Hepatocyte (in vitro differentiated cells): Measurements from ENCODE around the gene CBFA2T3. TPM values are rescaled to one million over a fixed set of nuclear protein-coding genes. Genes with fewer than 3 reads are reported as not detected.

Experiments used
- DNase-seq: peaks from one replicate; pipeline ENCODE4 v3.0.0-alpha.2; 2016; ENCODE audit warnings: low spot score
- H2AFZ ChIP-seq: fragments of 200-600 bp; sonication (generic); 2 replicates; pipeline ENCODE4 v1.6.0; 2016; ENCODE audit warnings: antibody characterized with exemption, mild to moderate bottlenecking
- H3K27ac ChIP-seq: fragments of 200-600 bp; sonication (generic); 2 replicates; pipeline ENCODE4 v1.5.1; 2016; ENCODE audit warnings: mild to moderate bottlenecking
- H3K27me3 ChIP-seq: fragments of 200-600 bp; sonication (generic); 2 replicates; pipeline ENCODE4 v1.6.1; 2016
- H3K36me3 ChIP-seq: fragments of 200-600 bp; sonication (generic); replicated peaks from 2 replicates; pipeline ENCODE4 v1.5.1; 2016; ENCODE audit warnings: low read depth; ENCODE audit not compliant: insufficient read depth
- H3K4me1 ChIP-seq: fragments of 200-600 bp; sonication (generic); 2 replicates; pipeline ENCODE4 v1.5.1; 2016; ENCODE audit warnings: mild to moderate bottlenecking, moderate library complexity; ENCODE audit not compliant: insufficient read depth
- H3K4me2 ChIP-seq: fragments of 200-600 bp; sonication (generic); 2 replicates; pipeline ENCODE4 v1.6.0; 2016
- H3K4me3 ChIP-seq: fragments of 200-600 bp; sonication (generic); 2 replicates; pipeline ENCODE4 v1.5.1; 2016; ENCODE audit warnings: mild to moderate bottlenecking
- H3K79me2 ChIP-seq: fragments of 200-600 bp; sonication (generic); 2 replicates; pipeline ENCODE4 v1.6.0; 2017; ENCODE audit warnings: mild to moderate bottlenecking
- H3K9me2 ChIP-seq: fragments of 200-600 bp; sonication (generic); replicated peaks from 2 replicates; pipeline ENCODE4 v1.6.0; 2017; ENCODE audit warnings: mild to moderate bottlenecking; ENCODE audit not compliant: insufficient read depth
- H3K9me3 ChIP-seq: fragments of 200-600 bp; sonication (generic); 2 replicates; pipeline ENCODE4 v1.5.1; 2016; ENCODE audit warnings: low read depth, mild to moderate bottlenecking
- H4K20me1 ChIP-seq: fragments of 200-600 bp; sonication (generic); 2 replicates; pipeline ENCODE4 v1.6.0; 2016; ENCODE audit warnings: mild to moderate bottlenecking; ENCODE audit not compliant: insufficient read depth, poor library complexity, severe bottlenecking
- EZH2 ChIP-seq: fragments of 200-600 bp; sonication (generic); IDR thresholded peaks from 2 replicates; pipeline ENCODE4 v1.6.1; 2016; ENCODE audit warnings: antibody characterized with exemption, mild to moderate bottlenecking, borderline replicate concordance
- EZH2phosphoT487 ChIP-seq: fragments of 200-600 bp; sonication (generic); IDR thresholded peaks from one replicate; pipeline ENCODE4 v1.6.1; 2018; ENCODE audit warnings: antibody characterized with exemption, mild to moderate bottlenecking, low read depth, moderate library complexity; ENCODE audit not compliant: unreplicated experiment, severe bottlenecking
- WGBS: methylation state at CpG from one replicate; pipeline ENCODE4 v1.1.6; 2016; ENCODE audit warnings: low lambda C conversion rate; ENCODE audit errors: missing lambda C conversion rate; 5-methylcytosine and 5-hydroxymethylcytosine counted together
- polyA plus RNA-seq: library from polyadenylated mRNA; unstranded; fragments of >200 nt; fragmentation: Nextera tagmentation; extraction: Ambion mirVana; gene quantifications from 2 replicates; pipeline ENCODE4 v1.2.1, GENCODE V29; 2016
- total RNA-seq: library from RNA; depleted of rRNA; stranded (reverse); fragments of >200 nt; gene quantifications from 2 replicates; pipeline ENCODE4 v1.2.3, GENCODE V29; 2014
- TF ChIP-seq, protein P1 (sequence below): fragments of 200-600 bp; sonication (generic); IDR thresholded peaks from 2 replicates; pipeline ENCODE4 v1.5.1; 2016; ENCODE audit warnings: antibody characterized with exemption, mild to moderate bottlenecking; ENCODE audit not compliant: poor library complexity

CBFA2T3 gene
- total and polyA plus RNA-seq, 2 experiments from 2014 or later: 0.07 to 1.5 TPM

DNA sequence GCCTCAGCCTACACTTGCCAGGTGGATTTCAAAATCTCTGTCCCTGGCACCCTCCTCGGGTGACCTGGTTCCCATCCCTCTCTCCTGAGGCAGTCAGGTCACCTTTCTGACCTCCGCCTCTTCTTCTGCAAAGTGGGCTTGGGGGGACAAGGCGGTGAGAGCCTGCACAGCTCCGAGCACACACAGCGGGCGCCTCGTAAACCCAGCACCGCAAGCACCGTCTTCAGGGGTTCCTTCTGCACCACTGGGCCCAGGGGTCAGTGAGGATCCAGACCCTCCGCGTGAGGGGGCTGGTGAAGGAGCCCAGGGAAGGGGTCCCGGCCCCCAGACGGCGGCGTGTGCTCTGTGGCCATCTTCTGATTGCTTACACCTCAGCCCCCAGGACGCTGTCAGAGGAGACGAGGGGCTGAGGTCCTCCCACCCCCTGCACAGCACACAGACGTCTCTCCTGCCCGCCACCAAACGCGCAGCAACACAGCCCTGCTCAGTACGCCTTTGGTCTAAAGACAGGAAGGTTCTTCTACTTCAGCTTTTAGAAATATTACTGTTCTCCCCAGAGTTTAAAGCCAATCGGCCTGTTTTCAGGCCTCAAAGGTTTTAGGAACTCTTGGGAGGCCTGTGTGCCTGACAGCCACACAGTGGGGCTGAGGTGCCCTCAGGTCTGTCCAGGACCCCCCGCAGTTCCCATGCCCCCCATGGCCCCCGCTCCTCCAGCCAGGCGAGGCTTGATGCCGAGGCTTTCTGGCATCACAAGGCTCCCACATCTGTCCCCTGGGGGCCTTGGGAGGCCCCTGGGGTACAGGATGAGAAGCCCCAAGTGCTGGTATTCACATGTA, 2.7 kb downstream of the CBFA2T3 start:
- Histone ChIP-seq H3K4me3 (no peak overlapping the region), H3K4me2 (no peak overlapping the region), H3K27me3 (no peaks in the 10 kb centered on the region), H2AFZ (no peak overlapping the region), H4K20me1 (no peaks in the 10 kb centered on the region), H3K27ac (no peak overlapping the region), H3K9me3 (no peaks in the 10 kb centered on the region), H3K9me2 (no peaks in the 10 kb centered on the region), H3K79me2 (no peaks in the 10 kb centered on the region), H3K36me3 (no peaks in the 10 kb centered on the region), H3K4me1 (no peaks in the 10 kb centered on the region)
- no peak for DNase-seq
- WGBS: 85% methylated on average over 27 of the region's 27 CpGs
- TF ChIP-seq, protein P1, sequence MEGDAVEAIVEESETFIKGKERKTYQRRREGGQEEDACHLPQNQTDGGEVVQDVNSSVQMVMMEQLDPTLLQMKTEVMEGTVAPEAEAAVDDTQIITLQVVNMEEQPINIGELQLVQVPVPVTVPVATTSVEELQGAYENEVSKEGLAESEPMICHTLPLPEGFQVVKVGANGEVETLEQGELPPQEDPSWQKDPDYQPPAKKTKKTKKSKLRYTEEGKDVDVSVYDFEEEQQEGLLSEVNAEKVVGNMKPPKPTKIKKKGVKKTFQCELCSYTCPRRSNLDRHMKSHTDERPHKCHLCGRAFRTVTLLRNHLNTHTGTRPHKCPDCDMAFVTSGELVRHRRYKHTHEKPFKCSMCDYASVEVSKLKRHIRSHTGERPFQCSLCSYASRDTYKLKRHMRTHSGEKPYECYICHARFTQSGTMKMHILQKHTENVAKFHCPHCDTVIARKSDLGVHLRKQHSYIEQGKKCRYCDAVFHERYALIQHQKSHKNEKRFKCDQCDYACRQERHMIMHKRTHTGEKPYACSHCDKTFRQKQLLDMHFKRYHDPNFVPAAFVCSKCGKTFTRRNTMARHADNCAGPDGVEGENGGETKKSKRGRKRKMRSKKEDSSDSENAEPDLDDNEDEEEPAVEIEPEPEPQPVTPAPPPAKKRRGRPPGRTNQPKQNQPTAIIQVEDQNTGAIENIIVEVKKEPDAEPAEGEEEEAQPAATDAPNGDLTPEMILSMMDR: no peak
- TF ChIP-seq EZH2phosphoT487: no peak
- no peak for TF ChIP-seq EZH2

DNA sequence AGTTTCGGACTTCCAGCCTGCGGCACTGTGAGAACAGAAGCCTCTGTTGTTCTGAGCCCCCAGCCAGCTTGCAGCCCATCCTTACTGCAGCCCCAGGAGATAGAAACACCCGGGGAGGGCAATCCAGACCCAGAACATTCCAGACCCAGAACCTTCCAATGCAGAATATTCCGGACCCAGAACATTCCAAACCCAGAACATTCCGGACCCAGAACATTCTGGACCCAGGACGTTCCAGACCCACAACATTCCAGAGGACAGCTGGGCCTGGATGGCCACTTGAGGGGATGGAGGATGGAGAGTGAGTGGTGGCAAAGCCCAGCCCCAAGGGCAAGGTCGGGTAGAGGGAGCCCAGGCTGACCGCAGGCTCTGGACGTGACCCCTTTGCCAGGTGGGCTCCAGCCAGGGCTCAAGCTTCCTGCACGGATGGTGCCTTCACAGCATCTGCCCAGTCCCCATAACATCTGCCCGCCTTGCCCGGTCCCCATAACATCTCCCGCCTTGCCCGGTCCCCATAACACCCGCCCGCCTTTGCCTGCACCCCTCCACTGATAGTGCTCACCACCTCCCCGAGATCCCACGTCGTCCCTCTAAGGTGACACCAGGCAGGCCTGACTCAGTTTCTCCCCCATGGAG, 3.5 kb downstream of the CBFA2T3 start:
- Histone ChIP-seq H3K27me3 (no peaks in the 10 kb centered on the region), H2AFZ (no peak overlapping the region)
- TF ChIP-seq, protein P1: no peak
- TF ChIP-seq EZH2phosphoT487 (no peak), EZH2 (no peak)

DNA sequence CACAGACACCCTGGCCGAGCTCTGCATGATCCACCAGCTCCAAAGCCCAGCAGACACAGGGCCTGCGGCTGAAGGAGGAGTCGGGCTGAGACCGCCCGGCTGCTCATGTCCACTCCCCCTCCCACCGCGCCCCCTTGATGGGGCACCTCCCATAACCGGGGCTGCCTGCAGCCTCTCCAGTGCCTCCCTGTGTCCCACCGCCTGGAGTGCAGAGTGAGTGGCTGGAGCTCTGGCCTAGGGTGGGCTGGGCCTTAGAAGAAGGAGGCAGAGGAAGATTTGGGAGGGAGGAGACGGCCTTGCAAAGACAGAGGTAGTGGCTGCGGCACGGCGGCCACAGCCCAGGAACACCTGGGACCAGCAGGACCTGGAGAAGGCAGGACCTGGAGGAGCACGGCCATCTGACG, 4.0 kb downstream of the CBFA2T3 start:
- Histone ChIP-seq H4K20me1 (no peaks in the 10 kb centered on the region), H3K4me2 (no peak overlapping the region), H3K9me2 (no peaks in the 10 kb centered on the region), H3K79me2 (no peaks in the 10 kb centered on the region), H3K4me1 (no peaks in the 10 kb centered on the region), H3K27ac (no peak overlapping the region), H3K27me3 (no peaks in the 10 kb centered on the region), H3K36me3 (no peaks in the 10 kb centered on the region), H3K4me3 (no peak overlapping the region), H2AFZ (no peak overlapping the region), H3K9me3 (no peaks in the 10 kb centered on the region)
- WGBS: 60% methylated on average over 15 of the region's 15 CpGs
- no peak for TF ChIP-seq EZH2phosphoT487
- TF ChIP-seq, protein P1: no peak
- no peak for TF ChIP-seq EZH2
- peak; percentile 27 for DNase-seq

More for the DNA sequence above, 3.5 kb downstream of the CBFA2T3 start:
- H3K79me2 ChIP-seq: no peaks in the 10 kb centered on the region
- WGBS: 95% methylated on average over 18 of the region's 19 CpGs
- no peaks in the 10 kb centered on the region for H3K9me2 ChIP-seq
- no peak for DNase-seq
- H4K20me1 ChIP-seq: no peaks in the 10 kb centered on the region
- H3K36me3 ChIP-seq: no peaks in the 10 kb centered on the region
- H3K9me3 ChIP-seq: no peaks in the 10 kb centered on the region
- no peak overlapping the region for H3K4me3 ChIP-seq
- no peak overlapping the region for H3K27ac ChIP-seq
- H3K4me1 ChIP-seq: no peaks in the 10 kb centered on the region
- H3K4me2 ChIP-seq: no peak overlapping the region
